ENCODE data around the gene UBE2M.
"Not testable (repeated sequence)": the region's sequence is repeated elsewhere in the genome, so short reads cannot be mapped to it uniquely, and the experiment has no call there.

UBE2M gene

GRCh38 chr19:58555369-58555885 is 3.0 kb downstream of the UBE2M start:
- DNase-seq = no peak

DNA sequence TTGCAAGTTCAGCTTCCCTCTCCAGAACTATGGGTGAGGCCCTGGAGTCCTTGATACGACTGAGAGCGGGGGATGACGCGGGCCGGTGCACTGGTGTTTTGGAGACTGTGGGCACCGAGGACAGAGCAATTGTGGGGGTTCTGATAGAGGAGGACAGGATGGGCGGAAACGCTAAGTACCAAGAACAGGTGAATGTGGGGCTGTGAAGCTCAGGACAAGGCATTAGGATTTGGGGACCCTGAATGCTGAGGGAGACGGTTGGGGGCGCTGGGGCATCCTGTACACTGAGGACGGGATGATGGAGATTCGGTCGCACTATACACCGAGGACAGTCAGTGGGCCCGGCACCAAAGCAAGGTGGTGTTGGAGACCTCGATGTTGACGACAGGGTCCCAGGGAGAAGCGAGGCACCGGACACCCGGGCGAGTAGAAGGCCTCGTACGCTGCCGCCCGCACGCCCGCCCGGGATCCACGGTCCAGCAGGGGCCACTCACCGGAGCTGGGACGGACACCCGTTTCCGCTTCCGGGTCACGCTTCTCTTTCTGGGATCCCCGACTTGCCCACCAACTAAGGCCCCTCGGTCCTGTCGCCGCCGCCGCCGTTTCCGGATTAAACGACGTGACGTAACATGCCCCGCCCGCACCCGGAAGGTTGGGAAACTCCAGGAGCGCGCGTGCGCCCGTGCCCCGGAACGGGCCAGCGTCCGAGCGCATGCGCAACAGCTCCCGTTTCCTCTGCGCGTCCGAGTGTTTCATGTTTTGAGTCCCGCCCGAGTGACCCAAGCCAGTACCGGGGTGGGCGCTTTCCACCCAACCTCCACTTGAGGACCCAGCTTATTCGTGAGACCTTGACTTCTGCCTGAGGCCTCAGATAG is 3.7 kb downstream of the UBE2M start, which contains the start of gene CHMP2A:
TSS of gene CHMP2A (minus strand) at position 612 of the 875 bp plus-strand sequence. CDS start 893 bp downstream, outside the sequence.
- no peak for DNase-seq

- DNase-seq = no peak
These were observed 4.5 kb downstream of the UBE2M start for GRCh38 chr19:58553799-58554493.

DNA sequence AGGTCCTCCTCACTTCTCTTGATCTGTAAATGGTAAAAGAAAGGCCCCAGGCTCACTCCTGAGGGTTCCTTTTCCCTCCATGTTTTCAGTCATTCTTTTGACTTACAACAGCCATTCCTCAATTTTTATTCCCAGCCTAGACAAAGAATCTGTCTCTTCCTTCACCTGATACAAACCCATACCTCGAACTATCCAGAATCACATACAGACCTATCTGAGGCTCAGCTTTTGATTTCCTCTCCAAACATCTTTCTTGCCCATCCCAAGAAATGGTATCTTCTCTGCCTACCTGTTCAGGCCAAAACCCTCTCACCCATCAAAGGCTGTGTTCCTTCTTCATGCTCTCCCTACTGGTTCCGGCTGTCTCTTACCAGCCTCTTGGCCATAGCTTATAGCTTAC is 5.8 kb downstream of the UBE2M start:
- no peak for DNase-seq

DNA sequence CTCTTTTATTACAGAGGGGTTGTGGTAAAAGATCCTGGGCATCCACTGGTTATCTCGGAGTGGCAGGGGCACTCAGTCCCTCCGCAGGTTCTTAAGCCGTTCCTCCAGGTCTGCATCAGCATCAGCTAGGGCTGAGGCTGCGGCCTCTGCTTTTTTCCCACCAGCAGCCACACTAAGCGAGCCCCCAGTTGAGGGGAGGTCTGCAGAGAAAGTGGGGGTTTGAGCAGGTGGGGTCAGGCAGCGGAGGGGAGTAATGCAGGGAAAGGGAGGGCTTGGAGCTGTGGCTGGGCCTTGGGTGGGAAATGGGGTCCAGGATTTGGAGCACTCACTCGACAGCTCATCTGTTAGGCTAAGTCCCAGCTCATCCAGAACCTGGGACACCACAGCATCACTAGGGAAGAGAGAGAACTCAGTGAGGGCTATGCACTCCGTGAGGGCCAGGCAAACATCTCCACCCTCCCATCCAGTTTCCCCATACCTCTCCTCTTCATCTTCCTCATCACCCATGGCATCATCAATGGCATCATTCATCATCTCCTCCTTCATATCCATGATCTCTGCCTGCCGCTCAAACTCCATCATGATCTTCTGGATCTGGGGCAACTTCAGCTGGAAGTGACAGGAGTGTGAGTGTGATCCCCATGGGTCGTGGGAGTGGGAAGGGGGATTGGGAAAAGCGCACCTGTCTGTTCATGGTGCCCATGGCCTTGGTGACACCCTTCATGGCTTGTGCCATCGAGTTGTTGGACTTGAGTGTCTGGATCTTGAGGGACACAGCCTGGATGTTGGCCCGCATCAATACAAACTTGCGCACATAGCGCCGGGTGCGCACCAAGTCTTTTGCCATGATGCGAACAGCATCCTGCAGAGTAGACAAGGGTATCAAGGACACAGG is 6.6 kb downstream of the UBE2M start:
- no peak for DNase-seq

- DNase-seq = no peak
These were observed 7.3 kb downstream of the UBE2M start for GRCh38 chr19:58551123-58551497.

GRCh38 chr19:58550362-58551122 is 7.9 kb downstream of the UBE2M start:
- DNase-seq = no peak

DNA sequence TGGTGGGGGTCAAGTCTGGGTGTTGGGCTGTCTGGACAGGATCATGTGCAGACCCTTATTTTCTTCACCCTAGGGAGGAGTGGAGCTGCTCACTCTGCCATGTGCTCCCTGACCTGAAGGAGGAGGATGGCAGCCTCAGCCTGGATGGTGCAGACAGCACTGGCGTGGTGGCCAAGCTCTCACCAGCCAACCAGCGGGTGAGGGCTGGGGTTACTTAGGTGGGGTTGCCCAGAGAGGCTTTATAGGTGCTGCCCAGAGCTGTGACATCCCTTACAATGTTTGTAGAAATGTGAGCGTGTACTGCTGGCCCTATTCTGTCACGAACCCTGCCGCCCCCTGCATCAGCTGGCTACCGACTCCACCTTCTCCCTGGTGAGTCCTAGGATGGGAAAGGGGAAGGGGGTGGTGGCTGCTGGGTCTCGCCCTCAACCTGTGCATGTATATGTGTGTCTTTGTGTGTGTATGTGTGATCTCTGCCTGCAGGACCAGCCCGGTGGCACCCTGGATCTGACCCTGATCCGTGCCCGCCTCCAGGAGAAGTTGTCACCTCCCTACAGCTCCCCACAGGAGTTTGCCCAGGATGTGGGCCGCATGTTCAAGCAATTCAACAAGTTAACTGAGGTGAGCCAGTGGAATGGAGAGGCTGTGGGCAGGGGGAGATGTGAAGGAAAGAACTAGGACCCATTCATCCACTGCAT is 8.6 kb downstream of the UBE2M start:
- DNase-seq = no peak

- no peak for DNase-seq
These were observed 9.3 kb downstream of the UBE2M start for GRCh38 chr19:58548859-58549663.

DNA sequence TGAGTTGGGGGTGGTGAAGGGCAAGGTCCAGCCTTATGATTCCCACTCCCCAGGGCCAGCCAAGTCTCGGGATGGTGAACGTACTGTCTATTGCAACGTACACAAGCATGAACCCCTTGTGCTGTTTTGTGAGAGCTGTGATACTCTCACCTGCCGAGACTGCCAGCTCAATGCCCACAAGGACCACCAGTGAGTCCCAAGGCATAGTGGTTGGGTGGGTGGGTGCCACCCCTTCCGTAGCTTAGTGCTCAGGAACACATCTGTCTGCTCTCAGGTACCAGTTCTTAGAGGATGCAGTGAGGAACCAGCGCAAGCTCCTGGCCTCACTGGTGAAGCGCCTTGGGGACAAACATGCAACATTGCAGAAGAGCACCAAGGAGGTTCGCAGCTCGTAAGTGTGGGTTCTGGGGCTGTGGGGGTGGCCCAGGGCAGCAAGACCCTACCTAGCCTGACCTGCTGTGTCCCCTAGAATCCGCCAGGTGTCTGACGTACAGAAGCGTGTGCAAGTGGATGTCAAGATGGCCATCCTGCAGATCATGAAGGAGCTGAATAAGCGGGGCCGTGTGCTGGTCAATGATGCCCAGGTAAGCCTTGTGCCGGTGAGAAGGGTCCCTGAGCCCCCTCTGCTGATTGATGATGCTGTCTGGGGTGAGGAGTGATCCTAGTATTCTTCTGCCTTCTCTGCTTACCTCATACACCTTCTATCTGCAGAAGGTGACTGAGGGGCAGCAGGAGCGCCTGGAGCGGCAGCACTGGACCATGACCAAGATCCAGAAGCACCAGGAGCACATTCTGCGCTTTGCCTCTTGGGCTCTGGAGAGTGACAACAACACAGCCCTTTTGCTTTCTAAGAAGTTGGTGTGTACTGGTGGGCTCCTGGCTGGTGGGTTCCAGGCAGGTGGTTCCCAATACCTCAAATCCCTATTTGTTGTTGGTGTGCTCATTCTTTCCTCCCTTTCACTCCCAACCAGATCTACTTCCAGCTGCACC is 10.8 kb downstream of the UBE2M start:
- no peak for DNase-seq

- DNase-seq = no peak
These were observed 12.3 kb downstream of the UBE2M start for GRCh38 chr19:58546019-58546530.

DNA sequence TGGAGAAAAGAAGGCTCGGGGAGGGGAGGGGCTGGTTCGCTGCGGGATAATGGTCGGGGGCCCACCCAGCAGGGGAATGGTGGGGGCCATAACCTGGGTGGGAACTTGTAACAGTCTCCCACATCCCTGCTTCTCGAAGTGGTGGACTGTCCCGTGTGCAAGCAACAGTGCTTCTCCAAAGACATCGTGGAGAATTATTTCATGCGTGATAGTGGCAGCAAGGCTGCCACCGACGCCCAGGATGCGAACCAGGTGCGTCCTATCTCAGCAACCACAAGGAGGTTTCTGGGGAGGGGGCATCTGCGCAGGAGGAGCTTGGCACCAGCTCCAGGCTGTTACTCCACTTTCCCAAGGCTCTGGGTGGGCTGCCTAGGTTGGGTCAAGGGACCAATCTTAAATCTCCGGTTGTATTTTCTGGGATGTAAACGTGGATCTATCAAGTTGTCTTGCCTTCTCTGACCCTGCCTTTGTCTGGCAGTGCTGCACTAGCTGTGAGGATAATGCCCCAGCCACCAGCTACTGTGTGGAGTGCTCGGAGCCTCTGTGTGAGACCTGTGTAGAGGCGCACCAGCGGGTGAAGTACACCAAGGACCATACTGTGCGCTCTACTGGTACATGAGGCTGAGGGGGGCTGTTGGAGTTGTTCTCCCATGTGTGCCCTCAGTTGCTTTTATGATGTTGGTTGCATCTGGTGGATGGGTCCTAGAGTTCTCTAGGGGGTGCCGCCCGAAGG is 13.0 kb downstream of the UBE2M start:
- no peak for DNase-seq

DNA sequence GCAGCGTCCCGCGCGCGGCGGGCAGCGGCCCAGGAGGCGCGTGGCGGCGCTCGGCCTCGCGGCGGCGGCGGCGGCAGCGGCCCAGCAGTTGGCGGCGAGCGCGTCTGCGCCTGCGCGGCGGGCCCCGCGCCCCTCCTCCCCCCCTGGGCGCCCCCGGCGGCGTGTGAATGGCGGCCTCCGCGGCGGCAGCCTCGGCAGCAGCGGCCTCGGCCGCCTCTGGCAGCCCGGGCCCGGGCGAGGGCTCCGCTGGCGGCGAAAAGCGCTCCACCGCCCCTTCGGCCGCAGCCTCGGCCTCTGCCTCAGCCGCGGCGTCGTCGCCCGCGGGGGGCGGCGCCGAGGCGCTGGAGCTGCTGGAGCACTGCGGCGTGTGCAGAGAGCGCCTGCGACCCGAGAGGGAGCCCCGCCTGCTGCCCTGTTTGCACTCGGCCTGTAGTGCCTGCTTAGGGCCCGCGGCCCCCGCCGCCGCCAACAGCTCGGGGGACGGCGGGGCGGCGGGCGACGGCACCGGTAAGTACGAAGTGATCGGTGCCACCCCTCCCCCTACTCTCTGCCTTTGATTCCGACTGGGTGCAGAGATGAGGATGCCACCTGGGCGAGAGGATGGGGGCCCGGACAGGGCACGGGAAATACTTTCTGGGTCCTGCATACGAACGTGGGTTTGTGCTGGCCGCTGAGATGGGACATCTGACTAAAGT is 13.7 kb downstream of the UBE2M start:
- DNase-seq = no peak

- no peak for DNase-seq
These were observed 14.4 kb downstream of the UBE2M start, which contains the start of gene TRIM28 for GRCh38 chr19:58543826-58544590. Gene TRIM28, plus strand, starts transcription at chr19:58544064. Its CDS starts 694 bp downstream, at chr19:58544758.

GRCh38 chr19:58542641-58543372 is 15.6 kb downstream of the UBE2M start:
- not testable (repeated sequence) for DNase-seq

GRCh38 chr19:58539169-58539559 is 19.2 kb downstream of the UBE2M start:
- DNase-seq = not testable (repeated sequence)

Data from NCI-H1417 (cell line).